HFF-Myc (cell line): ENCODE results near the gene CIDEC.

Experiments used
- DNase-seq: peaks from one replicate; pipeline ENCODE4 v3.0.0-alpha.2; 2011; ENCODE audit warnings: low read depth; ENCODE audit errors: extremely low read depth
- H3K4me3 ChIP-seq: replicated peaks from 2 replicates; pipeline ENCODE4 v1.5.1; 2011; ENCODE audit warnings: low read depth, mild to moderate bottlenecking, control low read depth, low read length
- TF ChIP-seq, protein P1 (sequence below): IDR thresholded peaks from 2 replicates; pipeline ENCODE4 v1.5.1; 2012; ENCODE audit warnings: mild to moderate bottlenecking, low read depth, low read length, control low read depth; ENCODE audit errors: missing control alignments

Gene CIDEC

DNA sequence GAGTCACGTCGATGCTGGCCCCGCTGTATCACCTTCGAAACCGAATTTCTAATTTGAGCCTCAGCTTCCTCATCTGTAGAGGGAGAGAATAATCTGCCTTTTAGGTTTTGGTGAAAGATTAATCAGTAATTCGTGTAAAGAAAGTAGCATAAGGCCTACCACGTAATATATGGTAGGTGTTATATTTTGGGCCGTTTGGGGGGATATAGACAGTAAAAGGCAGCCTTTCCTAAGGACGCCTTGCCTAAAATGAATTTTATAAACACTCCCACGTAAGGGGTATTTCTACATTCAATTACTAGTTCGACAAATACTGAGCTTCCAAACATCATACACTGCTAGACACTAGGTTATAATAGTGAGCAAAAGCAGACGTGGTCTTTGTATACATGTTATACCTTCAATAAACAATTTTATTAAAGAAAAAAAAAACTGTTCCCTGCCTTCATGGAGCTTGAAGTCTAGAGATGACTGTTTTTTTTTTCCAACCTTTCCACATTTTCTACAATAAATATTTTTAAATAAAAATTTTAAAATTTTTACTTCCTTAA, 11.1 kb upstream of the CIDEC start:
- TF ChIP-seq, protein P1, sequence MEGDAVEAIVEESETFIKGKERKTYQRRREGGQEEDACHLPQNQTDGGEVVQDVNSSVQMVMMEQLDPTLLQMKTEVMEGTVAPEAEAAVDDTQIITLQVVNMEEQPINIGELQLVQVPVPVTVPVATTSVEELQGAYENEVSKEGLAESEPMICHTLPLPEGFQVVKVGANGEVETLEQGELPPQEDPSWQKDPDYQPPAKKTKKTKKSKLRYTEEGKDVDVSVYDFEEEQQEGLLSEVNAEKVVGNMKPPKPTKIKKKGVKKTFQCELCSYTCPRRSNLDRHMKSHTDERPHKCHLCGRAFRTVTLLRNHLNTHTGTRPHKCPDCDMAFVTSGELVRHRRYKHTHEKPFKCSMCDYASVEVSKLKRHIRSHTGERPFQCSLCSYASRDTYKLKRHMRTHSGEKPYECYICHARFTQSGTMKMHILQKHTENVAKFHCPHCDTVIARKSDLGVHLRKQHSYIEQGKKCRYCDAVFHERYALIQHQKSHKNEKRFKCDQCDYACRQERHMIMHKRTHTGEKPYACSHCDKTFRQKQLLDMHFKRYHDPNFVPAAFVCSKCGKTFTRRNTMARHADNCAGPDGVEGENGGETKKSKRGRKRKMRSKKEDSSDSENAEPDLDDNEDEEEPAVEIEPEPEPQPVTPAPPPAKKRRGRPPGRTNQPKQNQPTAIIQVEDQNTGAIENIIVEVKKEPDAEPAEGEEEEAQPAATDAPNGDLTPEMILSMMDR = no peak
- DNase-seq = no peak
- H3K4me3 ChIP-seq = peak overlapping the region; percentile 97

DNA sequence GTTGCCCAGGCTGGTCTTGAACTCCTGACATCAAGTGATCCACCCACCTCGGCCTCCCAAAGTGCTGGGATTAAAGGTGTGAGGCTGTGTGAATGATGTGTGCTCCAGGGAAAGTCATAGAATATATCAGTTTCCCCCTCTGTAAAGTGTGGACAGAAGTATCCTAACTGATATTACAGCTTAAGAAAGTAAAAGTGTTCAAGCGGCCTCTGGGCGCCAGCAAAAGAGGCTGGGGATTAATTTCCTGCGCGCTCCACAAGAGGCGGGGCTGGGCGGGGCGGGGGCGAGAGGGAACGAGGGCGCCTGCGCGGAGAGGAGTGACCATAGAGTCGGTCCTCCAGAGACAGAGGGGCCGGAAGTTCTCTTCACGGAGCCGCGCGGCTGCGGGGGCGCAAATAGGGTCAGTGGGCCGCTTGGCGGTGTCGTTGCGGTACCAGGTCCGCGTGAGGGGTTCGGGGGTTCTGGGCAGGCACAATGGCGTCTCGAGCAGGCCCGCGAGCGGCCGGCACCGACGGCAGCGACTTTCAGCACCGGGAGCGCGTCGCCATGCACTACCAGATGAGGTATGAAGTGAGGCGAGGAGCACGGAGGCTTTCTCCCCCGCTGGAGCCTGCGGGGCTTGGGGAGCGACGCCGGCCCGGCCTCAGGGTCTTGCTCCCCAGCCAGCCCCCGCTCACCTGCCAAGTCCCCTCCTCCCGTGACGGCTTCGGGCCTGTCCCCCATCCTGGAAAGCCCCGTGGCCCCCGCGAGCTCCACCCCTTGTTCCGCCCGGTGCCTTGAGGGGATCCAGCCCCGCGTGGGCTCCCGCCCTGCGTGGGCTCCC, 10.4 kb upstream of the CIDEC start, which contains the start of gene JAGN1:
JAGN1 (plus strand) TSS at position 362 of the 823 bp plus-strand sequence; CDS start at position 475, 113 bp downstream.
- TF ChIP-seq, protein P1 = no peak
- peak; percentile 71 for DNase-seq
- peak within 1 kb of the TSS; percentile 97 for H3K4me3 ChIP-seq

DNA sequence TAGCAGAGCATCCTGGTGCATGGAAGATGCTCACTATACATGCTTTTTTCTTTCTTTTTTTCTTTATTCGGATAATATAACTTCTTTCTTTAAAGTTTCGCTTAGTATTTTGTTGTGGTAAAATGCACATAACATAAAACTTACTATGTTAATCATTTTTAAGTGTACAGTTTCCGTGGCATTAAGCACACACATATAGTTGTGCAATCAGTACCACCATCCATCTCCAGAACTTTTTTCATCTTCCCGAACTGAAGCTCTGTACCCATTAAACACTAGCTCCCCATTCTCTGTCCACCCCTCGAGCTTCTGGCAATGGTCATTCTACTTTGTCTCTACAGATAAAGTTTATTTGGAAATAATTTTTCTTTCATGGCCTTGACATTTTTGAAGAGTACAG, 9.4 kb upstream of the CIDEC start:
- TF ChIP-seq, protein P1 = no peak
- no peak overlapping the region for H3K4me3 ChIP-seq
- DNase-seq = no peak

DNA sequence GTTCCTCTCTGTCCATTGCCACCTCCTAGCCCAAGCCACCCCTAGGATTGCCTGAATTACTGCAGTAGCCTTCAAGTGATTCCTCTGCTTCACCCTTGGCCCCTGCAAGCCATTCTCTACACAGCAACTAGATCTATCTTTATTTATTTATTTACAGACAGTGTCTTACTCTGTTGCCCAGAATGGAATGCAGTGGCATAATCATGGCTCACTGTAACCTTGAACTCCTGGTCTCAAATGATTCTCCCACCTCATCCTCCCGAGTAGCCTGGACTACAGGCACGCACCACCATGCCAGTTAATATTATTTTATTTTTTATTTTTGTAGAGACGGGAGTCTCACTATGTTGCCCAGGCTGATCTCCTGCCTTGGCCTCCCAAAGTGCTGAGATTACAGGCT, 8.5 kb upstream of the CIDEC start:
- TF ChIP-seq, protein P1 = no peak
- H3K4me3 ChIP-seq = no peak overlapping the region
- no peak for DNase-seq

DNA sequence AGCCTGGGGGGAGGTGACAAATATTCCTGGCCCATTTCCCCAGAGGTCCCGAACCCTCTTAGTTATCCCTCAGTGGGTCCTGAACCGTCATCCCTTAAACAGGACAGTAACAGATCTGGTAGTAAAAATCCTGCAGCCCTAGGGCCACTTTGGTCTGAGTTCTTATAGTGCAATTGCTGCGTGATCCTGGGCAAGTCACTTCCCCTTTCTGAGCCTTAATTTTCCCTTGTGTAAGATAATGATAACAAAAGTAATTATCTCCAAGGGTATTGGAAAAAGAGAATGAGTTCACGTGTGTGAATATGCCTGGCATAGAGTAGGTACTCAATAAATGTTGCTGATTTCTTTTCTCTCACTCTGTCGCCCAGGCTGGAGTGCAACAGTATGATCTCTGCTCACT, 7.4 kb upstream of the CIDEC start:
- H3K4me3 ChIP-seq = no peak overlapping the region
- DNase-seq = no peak
- TF ChIP-seq, protein P1 = no peak

DNA sequence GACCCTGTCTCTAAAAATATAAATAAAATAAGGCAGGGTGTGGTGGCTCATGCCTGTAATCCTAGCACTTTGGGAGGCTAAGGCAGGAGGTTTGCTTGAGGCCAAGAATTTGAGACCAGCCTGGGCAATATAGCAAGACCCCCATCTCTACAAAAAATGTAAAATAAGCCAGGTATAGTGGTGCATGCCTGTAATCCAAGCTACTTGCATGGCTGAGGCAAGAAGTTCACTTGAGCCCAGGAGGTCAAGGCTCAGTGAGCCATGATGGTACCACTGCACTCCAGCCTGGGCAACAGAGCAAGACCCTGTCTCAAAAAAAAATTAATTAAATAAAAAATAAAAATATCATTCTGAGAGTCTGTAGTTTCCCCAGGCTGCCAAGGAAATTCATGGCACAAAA, 6.3 kb upstream of the CIDEC start:
- H3K4me3 ChIP-seq = no peak overlapping the region
- DNase-seq = no peak
- TF ChIP-seq, protein P1 = no peak
